GM12878 (cell line): Measurements from ENCODE around the gene SMIM27. TPM values are rescaled to one million over a fixed set of nuclear protein-coding genes. Genes with fewer than 3 reads are reported as not detected.

ENCODE experiments used
- EED ChIP-seq: sonication (generic); IDR thresholded peaks from 2 replicates; pipeline ENCODE4 v1.6.1; 2016; ENCODE audit warnings: antibody characterized with exemption, low read depth
- EGR1 ChIP-seq, 2 experiments: IDR thresholded peaks; 1 replicate in 1 of 2; 2 replicates in 1 of 2; pipeline ENCODE4 v1.6.1; 2011 to 2012; ENCODE audit warnings: low read depth in 2 of 2, low read length in 2 of 2, borderline replicate concordance in 1 of 2, mild to moderate bottlenecking in 1 of 2, moderate library complexity in 1 of 2
- IKZF2 ChIP-seq, 2 experiments: fragments of 450-650 bp; IDR thresholded peaks; 2 replicates each; pipeline ENCODE4 v1.6.1; 2017; ENCODE audit warnings: mild to moderate bottlenecking in 2 of 2, moderate library complexity in 2 of 2
- IRF4 ChIP-seq: IDR thresholded peaks from 2 replicates; pipeline ENCODE4 v1.6.1; 2011; ENCODE audit warnings: low read depth, low read length
- JUND ChIP-seq: IDR thresholded peaks from 2 replicates; pipeline ENCODE4 v1.6.1; 2012; ENCODE audit warnings: low read depth, mild to moderate bottlenecking, low read length, improper control_type of control experiment, moderate library complexity
- MLLT1 ChIP-seq: fragments of 450-650 bp; IDR thresholded peaks from 2 replicates; pipeline ENCODE4 v1.6.1; 2016; ENCODE audit warnings: mild to moderate bottlenecking
- PAX8 ChIP-seq: fragments of 450-650 bp; IDR thresholded peaks from 2 replicates; pipeline ENCODE4 v1.6.1; 2017; ENCODE audit warnings: mild to moderate bottlenecking, moderate library complexity
- PKNOX1 ChIP-seq: fragments of 450-650 bp; IDR thresholded peaks from 2 replicates; pipeline ENCODE4 v1.6.1; 2016; ENCODE audit warnings: mild to moderate bottlenecking
- POLR2AphosphoS2 ChIP-seq: IDR thresholded peaks from 2 replicates; pipeline ENCODE4 v1.6.1; 2011; ENCODE audit warnings: low read depth, mild to moderate bottlenecking, low read length, improper control_type of control experiment, moderate library complexity
- POLR2AphosphoS5 ChIP-seq: IDR thresholded peaks from 2 replicates; pipeline ENCODE4 v1.6.1; 2011; ENCODE audit warnings: mild to moderate bottlenecking, low read length, inconsistent platforms
- RAD21 ChIP-seq: IDR thresholded peaks from 2 replicates; pipeline ENCODE4 v1.6.1; 2011; ENCODE audit warnings: mild to moderate bottlenecking, low read depth, low read length, moderate library complexity; ENCODE audit not compliant: insufficient read depth
- RBBP5 ChIP-seq: fragments of 200-600 bp; sonication (generic); conservative IDR thresholded peaks from 2 replicates; pipeline ENCODE4 v1.6.1; 2016
- RUNX3 ChIP-seq: IDR thresholded peaks from 2 replicates; pipeline ENCODE4 v1.6.1; 2012; ENCODE audit warnings: low read length, inconsistent platforms
- SIX5 ChIP-seq: IDR thresholded peaks from 2 replicates; pipeline ENCODE4 v1.6.1; 2011; ENCODE audit warnings: mild to moderate bottlenecking, low read depth, low read length, moderate library complexity; ENCODE audit not compliant: severe bottlenecking
- SMARCA5 ChIP-seq: fragments of 450-650 bp; IDR thresholded peaks from 2 replicates; pipeline ENCODE4 v1.6.1; 2017; ENCODE audit warnings: mild to moderate bottlenecking
- STAT1 ChIP-seq: fragments of 450-650 bp; conservative IDR thresholded peaks from 2 replicates; pipeline ENCODE4 v1.6.1; 2014; ENCODE audit warnings: antibody characterized with exemption, mild to moderate bottlenecking
- TBL1XR1 ChIP-seq: IDR thresholded peaks from 2 replicates; pipeline ENCODE4 v1.6.1; 2012; ENCODE audit warnings: low read depth, low read length, improper control_type of control experiment
- YY1 ChIP-seq: IDR thresholded peaks from 2 replicates; pipeline ENCODE4 v1.6.1; 2011; ENCODE audit warnings: low read depth, mild to moderate bottlenecking, low read length
- ZBTB11 ChIP-seq: fragments of 450-650 bp; formaldehyde crosslinking; IDR thresholded peaks from 2 replicates; pipeline ENCODE4 v1.5.0; 2022; ENCODE audit warnings: mild to moderate bottlenecking, missing genetic modification characterization
- polyA plus RNA-seq, 11 experiments: library from polyadenylated mRNA; depleted of rRNA in 4 of 11; unstranded in 6 of 11; stranded (reverse) in 5 of 11; fragments of >200 nt; fragmentation: Nextera tagmentation in 4 of 11; fragmentation: Illumina TruSeq in 1 of 11; extraction: Ambion mirVana in 4 of 11; extraction: Trizol in 1 of 11; gene quantifications; 1 replicate in 1 of 11; 2 replicates in 10 of 11; pipeline versions ENCODE4 v1.2.1 to v1.2.3, GENCODE V29; 2011 to 2016; ENCODE audit warnings: inconsistent platforms in 2 of 11, missing spikeins in 2 of 11, low read depth in 1 of 11
- total RNA-seq, 4 experiments: library from RNA; depleted of rRNA in 3 of 4; stranded (reverse); fragments of >200 nt in 3 of 4; fragmentation: Illumina TruSeq in 1 of 4; extraction: Trizol in 1 of 4; gene quantifications; 2 replicates each; pipeline versions ENCODE4 v1.2.1 to v1.2.3, GENCODE V29; 2013 to 2021
- TF ChIP-seq, protein P1 (sequence below): fragments of 450-650 bp; IDR thresholded peaks from 2 replicates; pipeline ENCODE4 v1.6.1; 2017; ENCODE audit warnings: low read depth, mild to moderate bottlenecking, moderate library complexity
- TF ChIP-seq, protein P2 (sequence below): fragments of 450-650 bp; IDR thresholded peaks from 2 replicates; pipeline ENCODE4 v1.6.1; 2017; ENCODE audit warnings: mild to moderate bottlenecking, low read depth, inconsistent platforms; ENCODE audit not compliant: poor library complexity, severe bottlenecking

The SMIM27 gene
- total and polyA plus RNA-seq, 10 of the 15 experiments (the other 5 are each of a cell fraction or from before 2014, with no cell fraction given) = 12.2 to 47.3 (median 26.5) TPM

DNA sequence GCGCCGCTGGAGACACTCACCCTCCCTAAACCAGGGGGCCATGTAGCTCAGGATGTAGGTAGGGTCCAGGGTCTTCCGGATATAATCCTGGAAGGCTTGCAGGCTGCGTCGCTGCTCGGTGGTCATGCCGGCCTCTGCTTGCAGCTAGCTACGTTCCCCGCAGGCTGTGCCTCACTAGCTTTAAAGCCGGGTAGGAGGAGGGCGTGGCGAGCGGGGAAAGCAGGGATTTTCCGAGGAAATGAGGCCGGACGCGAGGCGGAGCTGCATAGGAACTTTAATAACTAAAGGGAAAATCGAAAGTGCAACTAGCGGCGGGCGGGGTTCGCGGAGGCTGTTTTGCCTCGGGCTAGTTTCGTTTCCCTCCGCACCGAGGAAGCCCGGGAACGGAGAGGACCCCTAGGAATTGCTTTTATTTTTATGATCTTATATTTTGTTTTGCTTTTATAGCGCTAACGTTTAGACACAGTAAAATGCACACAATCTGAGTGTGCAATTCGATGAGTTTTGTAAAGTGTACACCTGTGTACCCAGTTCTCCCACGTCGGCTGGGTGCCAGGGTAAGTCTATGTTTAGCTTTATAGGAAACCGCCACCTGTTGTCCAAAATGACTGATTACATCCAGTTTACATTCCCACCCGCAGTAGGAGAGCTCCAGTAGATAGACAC, 26.0 kb upstream of the SMIM27 start, which contains the start of gene RIGI (continued):
- peak; percentile 42; the same call in 1 of the 2 replicates for TF ChIP-seq PKNOX1
- peak; percentile 77; the same call in 1 of the 2 replicates for TF ChIP-seq RBBP5
- no peak for TF ChIP-seq STAT1
- TF ChIP-seq SMARCA5 = no peak
- TF ChIP-seq, protein P1, sequence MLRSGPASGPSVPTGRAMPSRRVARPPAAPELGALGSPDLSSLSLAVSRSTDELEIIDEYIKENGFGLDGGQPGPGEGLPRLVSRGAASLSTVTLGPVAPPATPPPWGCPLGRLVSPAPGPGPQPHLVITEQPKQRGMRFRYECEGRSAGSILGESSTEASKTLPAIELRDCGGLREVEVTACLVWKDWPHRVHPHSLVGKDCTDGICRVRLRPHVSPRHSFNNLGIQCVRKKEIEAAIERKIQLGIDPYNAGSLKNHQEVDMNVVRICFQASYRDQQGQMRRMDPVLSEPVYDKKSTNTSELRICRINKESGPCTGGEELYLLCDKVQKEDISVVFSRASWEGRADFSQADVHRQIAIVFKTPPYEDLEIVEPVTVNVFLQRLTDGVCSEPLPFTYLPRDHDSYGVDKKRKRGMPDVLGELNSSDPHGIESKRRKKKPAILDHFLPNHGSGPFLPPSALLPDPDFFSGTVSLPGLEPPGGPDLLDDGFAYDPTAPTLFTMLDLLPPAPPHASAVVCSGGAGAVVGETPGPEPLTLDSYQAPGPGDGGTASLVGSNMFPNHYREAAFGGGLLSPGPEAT = peak; percentile 69
- TF ChIP-seq POLR2AphosphoS5 = peak; percentile 56; the same call in 1 of the 2 replicates
- TF ChIP-seq IKZF2 (IDR thresholded peaks at IDR 0.05) = peak; percentile 89 to 90
- 0 out of 2 replicates have a peak, but pooled peaks have one; percentile 45 for TF ChIP-seq IRF4
- TF ChIP-seq YY1 = 0 out of 2 replicates have a peak, but pooled peaks have one; percentile 17
- TF ChIP-seq, protein P2, sequence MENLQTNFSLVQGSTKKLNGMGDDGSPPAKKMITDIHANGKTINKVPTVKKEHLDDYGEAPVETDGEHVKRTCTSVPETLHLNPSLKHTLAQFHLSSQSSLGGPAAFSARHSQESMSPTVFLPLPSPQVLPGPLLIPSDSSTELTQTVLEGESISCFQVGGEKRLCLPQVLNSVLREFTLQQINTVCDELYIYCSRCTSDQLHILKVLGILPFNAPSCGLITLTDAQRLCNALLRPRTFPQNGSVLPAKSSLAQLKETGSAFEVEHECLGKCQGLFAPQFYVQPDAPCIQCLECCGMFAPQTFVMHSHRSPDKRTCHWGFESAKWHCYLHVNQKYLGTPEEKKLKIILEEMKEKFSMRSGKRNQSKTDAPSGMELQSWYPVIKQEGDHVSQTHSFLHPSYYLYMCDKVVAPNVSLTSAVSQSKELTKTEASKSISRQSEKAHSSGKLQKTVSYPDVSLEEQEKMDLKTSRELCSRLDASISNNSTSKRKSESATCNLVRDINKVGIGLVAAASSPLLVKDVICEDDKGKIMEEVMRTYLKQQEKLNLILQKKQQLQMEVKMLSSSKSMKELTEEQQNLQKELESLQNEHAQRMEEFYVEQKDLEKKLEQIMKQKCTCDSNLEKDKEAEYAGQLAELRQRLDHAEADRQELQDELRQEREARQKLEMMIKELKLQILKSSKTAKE = peak; percentile 64
- TF ChIP-seq EGR1 (IDR thresholded peaks at IDR 0.05; ENCODE audit: borderline replicate concordance in 1 of 2, low read depth in 2 of 2, low read length in 2 of 2) = 0 out of 3 replicates have a peak, but pooled peaks of 1 of the 2 experiments have one; percentile 31
- TF ChIP-seq POLR2AphosphoS2 = no peak
- no peak for TF ChIP-seq MLLT1
- no peak for TF ChIP-seq TBL1XR1
- peak; percentile 21; the same call in 1 of the 2 replicates for TF ChIP-seq RAD21
- TF ChIP-seq PAX8 = peak; percentile 84; the same call in 1 of the 2 replicates
- TF ChIP-seq ZBTB11 (CRISPR knock-in tag) = no peak
- TF ChIP-seq JUND = no peak
- TF ChIP-seq EED = peak; percentile 95
- TF ChIP-seq SIX5 = no peak
- peak; percentile 17; the same call in 1 of the 2 replicates for TF ChIP-seq RUNX3
